Neural progenitor cell (in vitro differentiated cells): ENCODE measurements around the gene SRSF12. TPM values are rescaled to one million over a fixed set of nuclear protein-coding genes. Genes with fewer than 3 reads are reported as not detected.

Experiments
- DNase-seq: peaks from one replicate; pipeline ENCODE4 v3.0.0-alpha.2; 2016; ENCODE audit warnings: low spot score
- H2AFZ ChIP-seq: fragments of 200-600 bp; sonication (generic); replicated peaks from 2 replicates; pipeline ENCODE4 v1.6.1; 2016; ENCODE audit warnings: antibody characterized with exemption
- H3F3A ChIP-seq: fragments of 200-600 bp; sonication (generic); 2 replicates; pipeline ENCODE4 v1.6.1; 2016; ENCODE audit warnings: antibody characterized with exemption, low read depth
- H3K27ac ChIP-seq: fragments of 200-600 bp; sonication (generic); 2 replicates; pipeline ENCODE4 v1.5.1; 2016; ENCODE audit warnings: mild to moderate bottlenecking
- H3K27me3 ChIP-seq: fragments of 200-600 bp; sonication (generic); 2 replicates; pipeline ENCODE4 v1.6.1; 2016; ENCODE audit warnings: mild to moderate bottlenecking, moderate library complexity
- H3K36me3 ChIP-seq: fragments of 200-600 bp; sonication (generic); 2 replicates; pipeline ENCODE4 v1.5.1; 2016
- H3K4me1 ChIP-seq: fragments of 200-600 bp; sonication (generic); 2 replicates; pipeline ENCODE4 v1.6.1; 2016; ENCODE audit warnings: mixed run types
- H3K4me2 ChIP-seq: fragments of 200-600 bp; sonication (generic); 2 replicates; pipeline ENCODE4 v1.6.1; 2016
- H3K4me3 ChIP-seq: fragments of 200-600 bp; sonication (generic); 2 replicates; pipeline ENCODE4 v1.5.1; 2016
- H3K79me2 ChIP-seq: fragments of 200-600 bp; sonication (generic); 2 replicates; pipeline ENCODE4 v1.6.1; 2016; ENCODE audit warnings: low read depth
- H3K9ac ChIP-seq: fragments of 200-600 bp; sonication (generic); 2 replicates; pipeline ENCODE4 v1.6.1; 2016
- H3K9me3 ChIP-seq: fragments of 200-600 bp; sonication (generic); 2 replicates; pipeline ENCODE4 v1.5.1; 2016; ENCODE audit warnings: low read depth
- H4K20me1 ChIP-seq: fragments of 200-600 bp; sonication (generic); 2 replicates; pipeline ENCODE4 v1.6.1; 2016; ENCODE audit warnings: low read depth
- H3K27ac Mint-ChIP-seq: 3 replicates; pipeline ENCODE4 v1.8.0; 2021; ENCODE audit warnings: mixed read lengths
- H3K27me3 Mint-ChIP-seq: 2 replicates; pipeline ENCODE4 v1.8.0; 2022; ENCODE audit warnings: low read depth, mild to moderate bottlenecking, inconsistent platforms, moderate library complexity, mixed read lengths; ENCODE audit not compliant: insufficient read depth
- H3K36me3 Mint-ChIP-seq: 3 replicates; pipeline ENCODE4 v1.8.0; 2021; ENCODE audit warnings: mixed read lengths
- H3K4me1 Mint-ChIP-seq: 3 replicates; pipeline ENCODE4 v1.8.0; 2021; ENCODE audit warnings: mixed read lengths
- H3K4me3 Mint-ChIP-seq: 3 replicates; pipeline ENCODE4 v1.8.0; 2021; ENCODE audit warnings: mild to moderate bottlenecking, moderate library complexity, mixed read lengths
- H3K9me3 Mint-ChIP-seq: 3 replicates; pipeline ENCODE4 v1.8.0; 2020; ENCODE audit warnings: mixed read lengths
- CTCF ChIP-seq: fragments of 200-600 bp; sonication (generic); IDR thresholded peaks from 2 replicates; pipeline ENCODE4 v1.5.1; 2017; ENCODE audit warnings: antibody characterized with exemption, mild to moderate bottlenecking
- EZH2 ChIP-seq: fragments of 200-600 bp; sonication (generic); IDR thresholded peaks from 2 replicates; pipeline ENCODE4 v1.6.1; 2017; ENCODE audit warnings: antibody characterized with exemption, mild to moderate bottlenecking, moderate library complexity
- EZH2phosphoT487 ChIP-seq: fragments of 200-600 bp; sonication (generic); IDR thresholded peaks from 2 replicates; pipeline ENCODE4 v1.6.1; 2017; ENCODE audit warnings: antibody characterized with exemption
- total RNA-seq: library from RNA; depleted of rRNA; stranded (reverse); fragments of >200 nt; gene quantifications from 2 replicates; pipeline ENCODE4 v1.2.3, GENCODE V29; 2015; ENCODE audit warnings: low replicate concordance

Gene SRSF12
- total RNA-seq, 1 donor from 2014 or later, result 23.2 TPM

- Histone ChIP-seq H3K36me3 (no peaks in the 10 kb centered on the region), H3F3A (no peaks in the 10 kb centered on the region), H3K9me3 (no peaks in the 10 kb centered on the region), H3K9ac (no peak overlapping the region), H3K4me2 (no peak overlapping the region), H3K27ac (no peak overlapping the region), H4K20me1 (no peaks in the 10 kb centered on the region), H3K79me2 (peaks cover 4% of the 10 kb centered on the region), H2AFZ (no peak overlapping the region), H3K27me3 (peaks cover 12% of the 10 kb centered on the region), H3K4me1 (no peaks in the 10 kb centered on the region), H3K4me3 (no peak overlapping the region)
- Mint-ChIP-seq H3K27ac (no peak overlapping the region), H3K36me3 (peaks cover 5% of the 10 kb centered on the region), H3K27me3 (peaks cover 6% of the 10 kb centered on the region), H3K4me3 (no peak overlapping the region), H3K4me1 (peaks cover 13% of the 10 kb centered on the region), H3K9me3 (peaks cover 3% of the 10 kb centered on the region)
- no peak for TF ChIP-seq EZH2phosphoT487
- TF ChIP-seq CTCF, result no peak
- no peak for TF ChIP-seq EZH2
- no peak for DNase-seq
These were observed 4.1 kb upstream of the SRSF12 start for GRCh38 chr6:89121934-89122333.

- no peak overlapping the region for H3K27ac ChIP-seq
- Mint-ChIP-seq H3K27me3 (peaks cover 9% of the 10 kb centered on the region), H3K27ac (no peak overlapping the region), H3K36me3 (peaks cover 2% of the 10 kb centered on the region), H3K4me3 (no peak overlapping the region), H3K4me1 (peaks cover 24% of the 10 kb centered on the region), H3K9me3 (no peaks in the 10 kb centered on the region)
- H3K4me1 ChIP-seq, result peaks cover 3% of the 10 kb centered on the region
- H3K9me3 ChIP-seq, result no peaks in the 10 kb centered on the region
- no peaks in the 10 kb centered on the region for H3K36me3 ChIP-seq
- no peaks in the 10 kb centered on the region for H3F3A ChIP-seq
- peaks cover 12% of the 10 kb centered on the region for H3K27me3 ChIP-seq
- H3K9ac ChIP-seq, result no peak overlapping the region
- H2AFZ ChIP-seq, result no peak overlapping the region
- no peak overlapping the region for H3K4me3 ChIP-seq
- DNase-seq, result no peak
- H4K20me1 ChIP-seq, result no peaks in the 10 kb centered on the region
- H3K4me2 ChIP-seq, result no peak overlapping the region
- no peak for TF ChIP-seq EZH2phosphoT487
- TF ChIP-seq CTCF, result no peak
- no peak for TF ChIP-seq EZH2
- peaks cover 19% of the 10 kb centered on the region for H3K79me2 ChIP-seq
These were observed 2.5 kb upstream of the SRSF12 start for GRCh38 chr6:89120371-89120770.

GRCh38 chr6:89118931-89119330 lies 1.1 kb upstream of the SRSF12 start:
- TF ChIP-seq EZH2, result no peak
- TF ChIP-seq CTCF, result no peak
- no peak for TF ChIP-seq EZH2phosphoT487
- Histone ChIP-seq H3K4me2 (no peak overlapping the region), H3K4me1 (peaks cover 3% of the 10 kb centered on the region), H2AFZ (no peak overlapping the region), H3K9me3 (no peaks in the 10 kb centered on the region), H3K27me3 (peaks cover 12% of the 10 kb centered on the region), H3K27ac (no peak overlapping the region), H3K4me3 (no peak overlapping the region), H3K79me2 (peaks cover 34% of the 10 kb centered on the region), H3K36me3 (no peaks in the 10 kb centered on the region), H3K9ac (no peak overlapping the region), H4K20me1 (no peaks in the 10 kb centered on the region), H3F3A (no peaks in the 10 kb centered on the region)
- Mint-ChIP-seq H3K36me3 (no peaks in the 10 kb centered on the region), H3K4me1 (peaks cover 24% of the 10 kb centered on the region), H3K27ac (no peak overlapping the region), H3K27me3 (peaks cover 9% of the 10 kb centered on the region), H3K9me3 (no peaks in the 10 kb centered on the region), H3K4me3 (peak overlapping the region; percentile 89)
- no peak for DNase-seq
